GM23248 (cell line): ENCODE measurements around the gene MACROD2.

ENCODE experiments used
- EZH2 ChIP-seq: fragments of 200-600 bp; sonication (generic); IDR thresholded peaks from 2 replicates; pipeline ENCODE4 v1.6.1; 2018; ENCODE audit warnings: antibody characterized with exemption, mild to moderate bottlenecking; ENCODE audit not compliant: insufficient read depth, poor library complexity, severe bottlenecking
- EZH2phosphoT487 ChIP-seq: fragments of 200-600 bp; sonication (generic); IDR thresholded peaks from 2 replicates; pipeline ENCODE4 v1.6.1; 2018; ENCODE audit warnings: antibody characterized with exemption, moderate library complexity, mild to moderate bottlenecking, low read depth; ENCODE audit not compliant: insufficient read depth

- TF ChIP-seq EZH2 = no peak
- TF ChIP-seq EZH2phosphoT487 = no peak
Measured at GRCh38 chr20:15362849-15363248, 1367.5 kb downstream of the MACROD2 start.
